ENCODE results near the gene FBXO5.

- TF ChIP-seq POLR2A (IDR thresholded peaks at IDR 0.05) (no peak), CTCF (IDR thresholded peaks at IDR 0.05) (no peak)
Measured at GRCh38 chr6:153016846-153017245, 34.0 kb upstream of the FBXO5 start.

Measured in body of pancreas (tissue), 4 donors.